ENCODE measurements around the gene TMEM80. TPM values are rescaled to one million over a fixed set of nuclear protein-coding genes. Genes with fewer than 3 reads are reported as not detected.

The TMEM80 gene
- total and polyA plus RNA-seq, 10 of the 15 experiments (the other 5 are each of a cell fraction or from before 2014, with no cell fraction given) = 6.7 to 30.9 (median 20.7) TPM

DNA sequence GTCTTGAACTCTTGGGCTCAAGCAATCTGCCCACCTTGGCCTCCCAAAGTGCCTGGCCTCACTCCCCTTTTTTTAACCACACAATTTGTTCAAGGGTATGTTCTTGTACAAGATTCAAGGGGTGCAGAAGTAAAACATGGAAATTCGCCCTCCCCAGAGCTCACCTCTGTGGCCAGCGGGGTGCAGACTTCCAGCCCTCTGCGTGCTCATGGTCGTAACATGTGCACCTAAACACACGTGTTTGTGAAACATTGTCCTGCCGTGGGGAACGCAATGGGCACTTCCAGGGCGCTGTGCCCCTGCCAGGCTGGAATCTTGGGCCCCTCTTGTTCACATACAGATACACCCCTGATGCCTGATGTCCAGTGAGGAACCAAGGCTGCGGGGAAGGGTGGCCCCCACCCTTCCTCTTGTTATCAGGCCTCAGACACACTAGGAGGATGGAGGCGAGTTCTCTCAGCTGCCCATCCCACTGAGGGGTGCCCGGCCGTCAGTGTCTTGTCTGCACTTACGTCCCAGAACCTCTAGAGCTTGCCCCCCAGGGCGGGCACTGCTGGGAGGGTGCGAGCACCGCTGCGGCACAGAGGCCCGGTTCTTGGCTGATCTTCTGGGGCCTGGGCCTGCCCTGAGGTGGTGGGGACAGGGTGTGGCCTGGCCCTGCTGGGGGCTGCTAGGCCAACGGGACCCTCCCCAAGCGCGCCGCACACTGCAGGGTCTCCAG is 6.3 kb downstream of the TMEM80 start (continued):
- TF ChIP-seq, protein P1, sequence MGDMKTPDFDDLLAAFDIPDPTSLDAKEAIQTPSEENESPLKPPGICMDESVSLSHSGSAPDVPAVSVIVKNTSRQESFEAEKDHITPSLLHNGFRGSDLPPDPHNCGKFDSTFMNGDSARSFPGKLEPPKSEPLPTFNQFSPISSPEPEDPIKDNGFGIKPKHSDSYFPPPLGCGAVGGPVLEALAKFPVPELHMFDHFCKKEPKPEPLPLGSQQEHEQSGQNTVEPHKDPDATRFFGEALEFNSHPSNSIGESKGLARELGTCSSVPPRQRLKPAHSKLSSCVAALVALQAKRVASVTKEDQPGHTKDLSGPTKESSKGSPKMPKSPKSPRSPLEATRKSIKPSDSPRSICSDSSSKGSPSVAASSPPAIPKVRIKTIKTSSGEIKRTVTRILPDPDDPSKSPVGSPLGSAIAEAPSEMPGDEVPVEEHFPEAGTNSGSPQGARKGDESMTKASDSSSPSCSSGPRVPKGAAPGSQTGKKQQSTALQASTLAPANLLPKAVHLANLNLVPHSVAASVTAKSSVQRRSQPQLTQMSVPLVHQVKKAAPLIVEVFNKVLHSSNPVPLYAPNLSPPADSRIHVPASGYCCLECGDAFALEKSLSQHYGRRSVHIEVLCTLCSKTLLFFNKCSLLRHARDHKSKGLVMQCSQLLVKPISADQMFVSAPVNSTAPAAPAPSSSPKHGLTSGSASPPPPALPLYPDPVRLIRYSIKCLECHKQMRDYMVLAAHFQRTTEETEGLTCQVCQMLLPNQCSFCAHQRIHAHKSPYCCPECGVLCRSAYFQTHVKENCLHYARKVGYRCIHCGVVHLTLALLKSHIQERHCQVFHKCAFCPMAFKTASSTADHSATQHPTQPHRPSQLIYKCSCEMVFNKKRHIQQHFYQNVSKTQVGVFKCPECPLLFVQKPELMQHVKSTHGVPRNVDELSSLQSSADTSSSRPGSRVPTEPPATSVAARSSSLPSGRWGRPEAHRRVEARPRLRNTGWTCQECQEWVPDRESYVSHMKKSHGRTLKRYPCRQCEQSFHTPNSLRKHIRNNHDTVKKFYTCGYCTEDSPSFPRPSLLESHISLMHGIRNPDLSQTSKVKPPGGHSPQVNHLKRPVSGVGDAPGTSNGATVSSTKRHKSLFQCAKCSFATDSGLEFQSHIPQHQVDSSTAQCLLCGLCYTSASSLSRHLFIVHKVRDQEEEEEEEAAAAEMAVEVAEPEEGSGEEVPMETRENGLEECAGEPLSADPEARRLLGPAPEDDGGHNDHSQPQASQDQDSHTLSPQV (IDR thresholded peaks at IDR 0.05) = no peak
- TF ChIP-seq HDGF (IDR thresholded peaks at IDR 0.05) = no peak

- no peak for ATAC-seq
- RAD21 ChIA-PET (ENCODE audit: unreplicated experiment) = interaction anchor here (1.1 kb wide), 1 partner anchor 24 kb away, joined by 3 read pairs; no protein-coding TSS in a partner anchor
- Histone ChIP-seq H3K9me3 (replicated peaks; ENCODE audit: control insufficient read depth, insufficient read depth, low read length) (no peaks in the 10 kb centered on the region), H3K4me1 (ENCODE audit: control insufficient read depth, insufficient read depth, low read length) (peaks cover 4% of the 10 kb centered on the region), H2AFZ (ENCODE audit: control insufficient read depth, low read depth, low read length) (no peak overlapping the region), H4K20me1 (ENCODE audit: control insufficient read depth, insufficient read depth) (no peaks in the 10 kb centered on the region), H3K79me2 (ENCODE audit: control insufficient read depth, insufficient read depth, low read length) (no peaks in the 10 kb centered on the region; the same call in 1 of the 2 replicates), H3K4me2 (ENCODE audit: control insufficient read depth, insufficient read depth) (no peak overlapping the region), H3K9ac (ENCODE audit: control insufficient read depth, insufficient read depth, low read length) (no peak overlapping the region), H3K4me3 (no peak overlapping the region), H3K36me3 (ENCODE audit: control insufficient read depth in 2 of 2, insufficient read depth in 2 of 2, low read length in 1 of 2) (peaks cover 0 to 5% of the 10 kb centered on the region in 2 experiments; a peak in 2 of 4 replicates), H3K27ac (ENCODE audit: control insufficient read depth, insufficient read depth) (no peak overlapping the region), H3K27me3 (replicated peaks in 1 of 2; ENCODE audit: control insufficient read depth in 2 of 2, insufficient read depth in 2 of 2, low read length in 1 of 2) (no peaks in the 10 kb centered on the region; a peak in 1 of 4 replicates)
- CTCF ChIA-PET = no interaction called here
- BruUV-seq (replicated peaks) = no TSS peak
- no peak for DNase-seq (ENCODE audit: low read depth, low spot score)
- intact Hi-C loops (cut with micrococcal nuclease; ENCODE audit: unreplicated experiment) = no loop called here
- in situ Hi-C loops (cut with MboI) = no loop called here
- SMC1A ChIA-PET (ENCODE audit: uncharacterized antibody, unreplicated experiment) = no interaction called here
- 49% methylated on average over 23 of the region's 26 CpGs for WGBS (ENCODE audit: insufficient coverage, insufficient replicate concordance, low lambda C conversion rate, missing lambda C conversion rate)
- POLR2A ChIA-PET = interaction anchor here (1.5 kb wide), 1 partner anchor 9 kb away, joined by 5 read pairs; no protein-coding TSS in a partner anchor
- no peak for TF ChIP-seq RCOR1 (conservative IDR thresholded peaks at IDR 0.05; ENCODE audit: low read depth, low read length)
- TF ChIP-seq BHLHE40 (IDR thresholded peaks at IDR 0.05; ENCODE audit: borderline replicate concordance in 1 of 2, low read depth in 2 of 2, low read length in 1 of 2) = no peak
- no peak for TF ChIP-seq CREB1 (IDR thresholded peaks at IDR 0.05; ENCODE audit: low read depth)
- FAIRE-seq = no peak
These were observed 7.1 kb downstream of the TMEM80 start for GRCh38 chr11:702462-703461.

All from GM12878 (cell line).